Measurements from ENCODE around the gene ELMO2.

- TF ChIP-seq POLR2A (IDR thresholded peaks at IDR 0.05) (no peak), POLR2AphosphoS5 (IDR thresholded peaks at IDR 0.05) (no peak), CTCF (IDR thresholded peaks at IDR 0.05) (no peak)
Measured at GRCh38 chr20:46344488-46345162, 61.8 kb downstream of the ELMO2 start.
